ENCODE data around the gene DNAH6. TPM values are rescaled to one million over a fixed set of nuclear protein-coding genes. Genes with fewer than 3 reads are reported as not detected.
"Not testable (repeated sequence)": the region's sequence is repeated elsewhere in the genome, so short reads cannot be mapped to it uniquely, and the experiment has no call there.

The DNAH6 gene
- total RNA-seq, 1 experiment from 2014 or later = 0.12 TPM

GRCh38 chr2:84838434-84839145 lies 322.3 kb downstream of the DNAH6 start:
- DNase-seq (ENCODE audit: low read depth) = no peak

DNA sequence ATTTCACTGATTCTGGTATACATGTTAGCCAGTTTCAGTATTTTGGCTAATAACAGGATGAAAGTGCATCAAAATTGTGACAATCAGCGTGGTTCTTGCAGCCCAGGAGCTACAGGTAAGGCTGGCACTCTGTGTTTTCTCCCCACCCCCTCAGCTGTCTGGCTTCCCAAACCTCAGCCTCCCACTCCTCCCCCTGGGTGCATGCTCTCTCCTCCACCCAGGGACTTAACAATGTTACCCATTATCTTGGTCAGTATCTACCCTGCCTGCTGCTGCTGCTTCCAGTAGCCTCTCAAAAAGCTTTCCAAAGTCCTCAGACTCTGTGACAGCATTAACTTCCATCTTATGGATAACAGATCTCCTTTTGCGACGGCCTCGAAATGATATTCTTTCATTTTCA lies 323.6 kb downstream of the DNAH6 start:
- no peak for DNase-seq (ENCODE audit: low read depth)

GRCh38 chr2:84840306-84840705 lies 324.0 kb downstream of the DNAH6 start:
- peak; percentile 58 for DNase-seq (ENCODE audit: low read depth)

DNA sequence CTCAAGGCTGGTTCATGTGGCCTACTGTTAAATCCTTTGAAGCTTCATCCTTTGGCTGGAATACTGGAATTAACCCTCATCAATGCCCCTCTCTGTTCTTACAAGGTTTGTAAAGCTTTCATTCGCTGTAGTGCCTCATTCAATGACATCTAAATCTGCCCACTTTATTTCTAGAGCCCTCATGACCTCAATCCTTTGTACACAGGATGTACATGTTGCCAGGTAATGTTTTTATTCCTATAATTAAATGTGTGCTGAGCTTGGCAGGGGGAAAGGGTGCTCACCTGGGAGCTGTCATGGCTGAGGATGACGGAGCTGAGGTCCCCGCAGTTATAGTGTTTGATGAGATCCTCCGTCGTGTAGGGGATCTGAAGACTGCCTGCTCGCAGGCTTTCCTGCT lies 325.3 kb downstream of the DNAH6 start:
- no peak for DNase-seq (ENCODE audit: low read depth)

- DNase-seq (ENCODE audit: low read depth) = no peak
These were observed 327.8 kb downstream of the DNAH6 start for GRCh38 chr2:84844141-84844540.

DNA sequence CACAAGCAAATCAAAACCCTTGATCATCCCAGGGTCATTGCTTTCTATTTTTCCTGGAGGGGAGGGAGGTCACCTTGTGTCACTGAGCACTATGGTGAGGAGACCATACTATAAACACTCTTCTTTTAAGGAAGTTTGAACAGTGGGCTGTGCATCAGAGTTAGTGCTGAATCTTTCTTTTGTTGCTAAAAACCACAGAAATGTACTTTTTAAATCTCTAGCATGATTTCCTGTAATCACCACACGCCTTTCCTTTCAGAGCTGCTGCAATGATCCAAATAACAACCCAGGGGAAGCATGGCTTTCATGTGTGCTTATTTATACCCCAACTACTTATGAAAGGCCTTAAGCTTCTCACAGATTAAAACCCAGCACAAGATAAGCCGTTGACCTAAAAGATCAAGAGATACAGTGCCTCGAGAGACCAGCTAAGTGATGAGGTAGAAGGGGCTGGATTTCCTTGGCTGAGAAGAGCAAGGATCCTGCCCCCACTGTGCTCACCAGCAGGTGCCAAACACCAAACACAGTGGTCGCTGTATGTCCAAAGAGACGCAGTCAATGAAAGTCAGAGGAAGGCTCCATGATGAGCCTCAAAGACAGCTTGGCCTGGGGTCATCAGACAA lies 329.9 kb downstream of the DNAH6 start:
- no peak for DNase-seq (ENCODE audit: low read depth)

GRCh38 chr2:84846741-84847142 lies 330.4 kb downstream of the DNAH6 start:
- peak; percentile 33 for DNase-seq (ENCODE audit: low read depth)

DNA sequence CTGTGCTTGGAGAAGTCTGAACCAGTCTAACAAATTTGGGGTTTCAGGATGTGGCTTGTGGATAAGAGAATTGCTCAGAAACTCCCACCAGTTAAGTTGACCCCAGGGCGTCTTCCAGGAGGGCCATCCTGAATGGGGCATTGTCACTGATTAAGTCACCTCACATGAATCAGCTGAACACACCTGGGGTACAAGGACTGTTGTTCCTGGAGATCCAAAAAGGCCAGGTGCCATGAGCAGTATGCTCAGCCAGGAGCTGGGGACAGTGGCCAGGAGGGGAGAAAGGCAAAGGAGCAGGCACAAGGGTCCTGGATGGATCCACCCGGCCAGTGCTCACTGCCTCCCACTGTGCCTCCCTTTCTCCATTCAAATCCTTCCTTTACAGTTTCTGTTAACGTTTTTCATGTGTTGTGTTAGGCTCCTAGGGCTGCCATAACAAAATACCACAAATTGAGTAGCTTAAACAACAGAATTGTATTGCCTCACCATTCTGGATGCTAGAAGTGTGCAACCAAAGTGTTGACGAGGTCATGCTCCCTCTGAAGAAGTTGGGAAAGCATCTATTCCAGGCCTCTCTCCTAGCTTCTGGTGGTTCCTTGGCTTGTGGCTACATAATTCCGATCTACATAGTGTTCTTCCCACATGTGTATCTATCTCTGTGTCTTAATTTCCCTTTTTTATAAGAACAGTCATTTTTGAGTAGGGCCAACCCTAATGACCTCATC lies 331.2 kb downstream of the DNAH6 start:
- no peak for DNase-seq (ENCODE audit: low read depth)

GRCh38 chr2:84849271-84849952 lies 333.1 kb downstream of the DNAH6 start:
- peak; percentile 59 for DNase-seq (ENCODE audit: low read depth)

DNA sequence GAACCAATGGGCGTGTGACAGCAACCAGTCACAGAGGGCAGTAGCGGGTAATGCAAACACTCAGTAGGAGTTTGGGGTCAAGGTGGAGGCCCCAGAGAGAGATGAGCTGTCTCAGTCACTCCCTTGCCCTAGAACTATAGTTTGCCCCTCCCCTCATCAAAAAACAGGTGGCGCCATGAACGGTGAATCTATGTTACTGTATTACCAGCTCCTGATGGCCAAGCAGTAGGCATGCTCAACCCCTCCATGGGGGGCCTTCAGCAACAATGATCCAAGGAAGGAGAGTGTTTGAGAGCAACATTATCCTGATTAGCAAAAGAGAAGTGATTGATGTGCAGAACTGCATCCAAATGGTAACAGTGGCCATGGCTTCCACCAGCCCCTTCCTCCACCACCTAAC lies 334.2 kb downstream of the DNAH6 start:
- DNase-seq (ENCODE audit: low read depth) = no peak

GRCh38 chr2:84851876-84852275 lies 335.6 kb downstream of the DNAH6 start:
- DNase-seq (ENCODE audit: low read depth) = no peak

DNA sequence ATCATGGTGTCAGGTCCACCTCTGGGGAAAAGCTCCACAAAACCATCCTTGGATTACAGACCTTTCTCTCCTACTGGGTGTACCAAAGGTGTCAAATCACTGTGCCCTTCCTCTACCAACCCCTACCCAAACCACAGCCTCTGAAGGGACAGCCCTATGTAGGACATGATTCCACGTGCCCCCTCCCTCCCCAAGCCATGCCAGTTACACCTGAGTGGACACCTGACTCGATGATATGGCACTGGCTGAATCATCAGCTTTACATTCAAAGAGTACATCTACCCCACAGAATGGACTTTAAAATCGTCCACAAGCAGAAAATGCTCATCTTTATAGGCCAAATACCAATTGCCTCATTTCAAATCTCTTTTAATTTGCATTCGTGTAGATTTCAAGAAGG lies 338.6 kb downstream of the DNAH6 start:
- DNase-seq (ENCODE audit: low read depth) = no peak

DNA sequence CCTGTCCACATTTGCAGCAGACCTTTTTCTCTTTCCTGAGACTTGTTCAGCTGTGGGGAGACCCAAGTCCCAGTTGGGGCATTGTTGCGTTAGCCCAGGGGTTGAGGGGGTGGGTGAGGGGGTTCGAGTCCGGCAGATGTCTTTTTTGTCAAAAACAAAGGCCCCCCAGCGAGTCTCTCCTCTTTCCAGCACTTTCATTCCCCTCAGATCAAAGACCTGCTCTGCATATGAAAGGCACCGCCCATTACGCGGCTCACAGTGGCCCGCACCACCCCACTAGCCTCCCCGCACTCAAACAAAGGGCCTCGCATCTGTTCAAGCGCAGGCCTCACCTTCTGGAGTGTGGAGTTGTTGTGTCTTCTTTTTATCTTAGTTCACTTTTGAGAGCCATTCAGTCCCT lies 339.4 kb downstream of the DNAH6 start:
- DNase-seq (ENCODE audit: low read depth) = no peak

GRCh38 chr2:84856787-84857186 lies 340.5 kb downstream of the DNAH6 start:
- no peak for DNase-seq (ENCODE audit: low read depth)

GRCh38 chr2:84857566-84857965 lies 341.3 kb downstream of the DNAH6 start:
- DNase-seq (ENCODE audit: low read depth) = no peak

DNA sequence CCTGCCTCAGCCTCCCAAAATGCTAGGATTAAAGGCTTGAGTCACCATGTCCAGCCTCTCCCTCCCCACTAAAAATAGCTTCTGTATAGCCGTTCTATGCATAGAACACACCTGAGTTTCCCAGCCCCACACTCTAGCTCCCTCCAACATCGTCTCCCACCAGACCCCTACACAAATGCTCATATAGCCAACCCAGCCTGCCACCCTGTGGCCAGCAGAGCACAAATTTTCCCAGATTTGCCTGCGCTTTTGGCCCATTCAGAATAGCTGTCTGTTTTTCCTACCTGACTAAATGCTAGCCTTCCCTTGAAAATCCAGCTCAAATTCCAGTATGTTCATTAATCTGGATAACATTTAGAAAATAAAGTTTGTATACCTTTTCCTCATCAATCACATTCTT lies 341.8 kb downstream of the DNAH6 start:
- DNase-seq (ENCODE audit: low read depth) = no peak

GRCh38 chr2:84858937-84859336 lies 342.6 kb downstream of the DNAH6 start:
- DNase-seq (ENCODE audit: low read depth) = no peak

- DNase-seq (ENCODE audit: low read depth) = no peak
These were observed 345.2 kb downstream of the DNAH6 start for GRCh38 chr2:84861539-84861938.

- DNase-seq (ENCODE audit: low read depth) = no peak
These were observed 345.7 kb downstream of the DNAH6 start for GRCh38 chr2:84862006-84862405.

DNA sequence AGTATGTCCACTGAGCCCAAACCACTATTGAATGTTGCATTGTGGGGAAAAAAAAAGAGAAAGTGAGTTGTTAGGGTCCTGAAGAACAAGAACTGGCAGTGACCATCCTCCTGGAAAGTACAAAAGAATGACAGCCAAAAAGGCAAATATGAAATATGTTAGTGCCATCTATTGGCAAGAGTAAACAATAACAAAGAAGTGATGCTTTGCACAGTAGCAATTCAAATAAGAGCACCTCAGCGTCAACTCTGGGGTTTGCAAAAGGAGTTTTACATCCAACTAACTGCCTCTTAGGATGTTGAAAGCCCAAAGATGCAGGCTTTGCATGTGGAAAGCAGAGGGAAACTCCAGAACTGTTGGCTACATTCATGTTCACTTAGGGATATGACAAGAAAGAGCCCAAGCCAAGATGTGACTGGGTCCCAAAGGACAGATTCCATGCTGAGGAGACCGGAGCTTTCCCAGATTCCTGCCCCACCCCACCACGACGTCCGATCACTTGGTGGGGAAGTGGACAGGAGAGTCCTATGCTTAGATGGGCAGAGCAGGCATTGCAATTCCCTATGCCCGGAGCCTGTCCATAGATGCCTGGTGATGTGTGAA lies 349.0 kb downstream of the DNAH6 start:
- DNase-seq (ENCODE audit: low read depth) = peak; percentile 47

- no peak for DNase-seq (ENCODE audit: low read depth)
These were observed 349.8 kb downstream of the DNAH6 start for GRCh38 chr2:84866122-84866521.

GRCh38 chr2:84868327-84868726 lies 352.0 kb downstream of the DNAH6 start:
- not testable (repeated sequence) for DNase-seq (ENCODE audit: low read depth)
